Measurements from ENCODE around the gene CPB1. TPM values are rescaled to one million over a fixed set of nuclear protein-coding genes. Genes with fewer than 3 reads are reported as not detected.
A peak's percentile ranks its signal among the peaks of the same experiment; 100 is the strongest.

CPB1 gene
- total and polyA plus RNA-seq, 2 of the 8 experiments (the other 6 are each of a cell fraction or from before 2014, with no cell fraction given), result not detected

DNA sequence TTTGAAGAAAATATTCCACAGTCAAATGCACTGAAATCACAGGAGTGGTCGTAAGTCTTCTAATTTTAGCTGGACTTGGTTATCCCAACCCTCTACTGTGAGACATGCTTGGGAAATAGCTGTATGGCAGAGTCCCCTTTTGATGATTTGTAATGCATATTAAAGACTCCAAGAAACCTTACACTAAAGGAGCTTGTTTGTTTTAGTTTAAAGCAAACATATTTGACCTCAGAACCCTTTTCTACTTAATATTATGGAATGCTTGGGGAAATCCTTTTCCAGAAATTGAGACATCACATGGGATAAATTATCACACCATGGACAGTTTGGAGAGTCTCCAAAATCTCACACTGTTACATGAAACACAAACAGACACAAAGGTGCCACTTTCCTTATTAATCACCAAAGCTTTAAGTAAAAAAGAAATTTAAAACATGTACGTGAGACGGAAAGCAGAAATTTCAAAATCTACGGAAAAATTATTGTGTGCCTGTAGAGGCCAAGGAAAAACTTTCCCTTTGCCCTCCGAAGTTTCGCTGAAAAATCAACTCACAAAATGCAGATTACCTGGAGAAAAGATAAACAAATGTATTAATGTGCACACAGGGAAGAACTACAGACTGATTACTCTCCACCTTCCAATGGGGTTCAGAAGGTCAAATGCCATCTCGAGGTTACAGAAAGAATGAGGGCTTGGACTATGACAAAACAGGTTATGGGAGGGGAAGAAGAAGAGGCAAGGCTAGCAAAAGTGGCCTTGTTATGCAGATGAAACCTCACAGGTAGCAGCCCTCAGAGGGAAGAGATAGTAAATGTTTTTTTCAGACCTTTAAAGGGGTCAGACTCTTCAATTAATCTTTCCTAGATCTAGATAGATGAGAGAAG lies 7.0 kb upstream of the CPB1 start:
- no peak overlapping the region for H2BK5ac ChIP-seq (ENCODE audit: low read depth, low read length)
- CTCF ChIA-PET (ENCODE audit: partially characterized antibody), result interaction anchor here (0.9 to 2.0 kb wide), 4 partner anchors 11 to 126 kb away, joined by 3 to 9 read pairs (median 3); no protein-coding TSS in a partner anchor
- no peak overlapping the region for H3K9ac ChIP-seq (replicated peaks in 1 of 4; ENCODE audit: extremely low read depth in 1 of 4, low read depth in 3 of 4, low read length in 3 of 4)
- H3K9me3 ChIP-seq (ENCODE audit: insufficient read depth in 2 of 2, low read depth in 1 of 2, low read length in 1 of 2), result no peaks in the 10 kb centered on the region
- H3K27ac ChIP-seq (ENCODE audit: low read depth, low read length), result no peak overlapping the region
- 71% methylated on average over 7 of the region's 7 CpGs; no CpG with 5 or more reads in 1 of the 2 experiments for WGBS, 2 experiments (ENCODE audit: extremely low coverage in 1 of 2, insufficient coverage in 1 of 2, insufficient read length in 1 of 2, insufficient replicate concordance in 2 of 2, low coverage in 1 of 2, low lambda C conversion rate in 2 of 2, missing lambda C conversion rate in 1 of 2)
- no peaks in the 10 kb centered on the region for H3K79me1 ChIP-seq (ENCODE audit: low read depth, low read length)
- H3K4me3 ChIP-seq (ENCODE audit: extremely low read depth in 1 of 4, insufficient read depth in 2 of 4, low read depth in 3 of 4, low read length in 4 of 4), result no peak overlapping the region
- H3K4ac ChIP-seq (replicated peaks; ENCODE audit: insufficient read length, low read depth, low read length), result no peak overlapping the region
- DNase-seq (ENCODE audit: low read depth in 1 of 2, low spot score in 2 of 2) (no peak), FAIRE-seq (peak; percentile 85)
- 0 out of 2 replicates have a peak, but pooled peaks have one; percentile 10 for TF ChIP-seq TEAD4 (IDR thresholded peaks at IDR 0.05; ENCODE audit: low read depth, low read length)
- no peak for TF ChIP-seq FOSL1 (IDR thresholded peaks at IDR 0.05; ENCODE audit: insufficient read depth, low read depth, low read length)
- no peaks in the 10 kb centered on the region for H3K79me2 ChIP-seq (ENCODE audit: control insufficient read depth in 1 of 2, insufficient read depth in 2 of 2, low read length in 2 of 2)
- H3K4me1 ChIP-seq (replicated peaks in 1 of 4; ENCODE audit: control insufficient read depth in 3 of 4, insufficient read depth in 4 of 4, low read length in 3 of 4), result peaks cover 0 to 5% (median 4%) of the 10 kb centered on the region in 4 experiments; a peak in 3 of 7 replicates
- no peaks in the 10 kb centered on the region for H3K36me3 ChIP-seq (ENCODE audit: control insufficient read depth in 2 of 4, insufficient read depth in 4 of 4, low read length in 3 of 4)
- H3K27me3 ChIP-seq (replicated peaks in 1 of 4; ENCODE audit: control insufficient read depth in 3 of 4, extremely low read depth in 1 of 4, insufficient read depth in 3 of 4, low read length in 3 of 4), result no peaks in the 10 kb centered on the region; a peak in 1 of 7 replicates
- no peak overlapping the region for H2AK5ac ChIP-seq (ENCODE audit: low read depth, low read length)
- no peak overlapping the region for H3K18ac ChIP-seq (ENCODE audit: extremely low read depth, low read length)
- H4K91ac ChIP-seq (replicated peaks; ENCODE audit: insufficient read length, low read length), result no peak overlapping the region
- no peak overlapping the region for H2BK20ac ChIP-seq (ENCODE audit: low read length)
- H3K4me2 ChIP-seq (ENCODE audit: insufficient read depth in 1 of 2, low read depth in 2 of 2, low read length in 2 of 2), result peak overlapping the region in 1 of 2 experiments; percentile 37; a peak in 1 of 4 replicates
- no peaks in the 10 kb centered on the region for H3K23me2 ChIP-seq (ENCODE audit: low read depth, low read length)
- POLR2A ChIA-PET (ENCODE audit: partially characterized antibody), result no interaction called here
- H2BK12ac ChIP-seq (ENCODE audit: low read depth, low read length), result no peak overlapping the region
- H4K5ac ChIP-seq (ENCODE audit: insufficient read length, low read depth, low read length), result no peak overlapping the region
- no peak overlapping the region for H3K56ac ChIP-seq (replicated peaks; ENCODE audit: insufficient read length, low read depth, low read length)
- no peak overlapping the region for H3K23ac ChIP-seq (ENCODE audit: insufficient read length)
- H4K20me1 ChIP-seq (replicated peaks in 1 of 2; ENCODE audit: control insufficient read depth in 1 of 2, insufficient read depth in 2 of 2, low read length in 2 of 2), result no peaks in the 10 kb centered on the region
- H2BK15ac ChIP-seq (ENCODE audit: low read length), result no peak overlapping the region
- H3K14ac ChIP-seq (ENCODE audit: insufficient read length), result no peak overlapping the region
- H2AFZ ChIP-seq (ENCODE audit: low read length), result no peak overlapping the region
- H2BK120ac ChIP-seq (replicated peaks; ENCODE audit: low read depth, low read length), result no peak overlapping the region
- H4K8ac ChIP-seq (ENCODE audit: extremely low read depth, insufficient read depth, low read length), result no peak overlapping the region
